GM10248 (cell line): Measurements from ENCODE around the gene MCC.

Experiments
- CTCF ChIA-PET: fragments of 300-600 bp; sonication (Branson Sonifier 250); formaldehyde crosslinking; extraction: SDS; loops from one replicate; lab custom pipeline; 2021; ENCODE audit warnings: antibody characterized with exemption; lab: Yijun Ruan, JAX
- POLR2A ChIA-PET: fragments of 350-650 bp; sonication (Branson Sonifier 250); formaldehyde crosslinking; extraction: SDS; loops from one replicate; lab custom pipeline; 2020; ENCODE audit warnings: antibody characterized with exemption; lab: Yijun Ruan, JAX
- DNase-seq: peaks from one replicate; pipeline ENCODE4 v3.0.0; 2012; ENCODE audit errors: extremely low spot score
- TF ChIP-seq, protein P1 (sequence below): IDR thresholded peaks from 2 replicates; pipeline ENCODE4 v1.5.1; 2012; ENCODE audit warnings: mild to moderate bottlenecking, low read depth; ENCODE audit errors: extremely low read depth, missing control alignments, control extremely low read depth

Gene MCC

GRCh38 chr5:112977440-112977861 is 510.8 kb downstream of the MCC start:
- POLR2A ChIA-PET = no interaction called here
- CTCF ChIA-PET = no interaction called here
- DNase-seq = no peak
- TF ChIP-seq, protein P1, sequence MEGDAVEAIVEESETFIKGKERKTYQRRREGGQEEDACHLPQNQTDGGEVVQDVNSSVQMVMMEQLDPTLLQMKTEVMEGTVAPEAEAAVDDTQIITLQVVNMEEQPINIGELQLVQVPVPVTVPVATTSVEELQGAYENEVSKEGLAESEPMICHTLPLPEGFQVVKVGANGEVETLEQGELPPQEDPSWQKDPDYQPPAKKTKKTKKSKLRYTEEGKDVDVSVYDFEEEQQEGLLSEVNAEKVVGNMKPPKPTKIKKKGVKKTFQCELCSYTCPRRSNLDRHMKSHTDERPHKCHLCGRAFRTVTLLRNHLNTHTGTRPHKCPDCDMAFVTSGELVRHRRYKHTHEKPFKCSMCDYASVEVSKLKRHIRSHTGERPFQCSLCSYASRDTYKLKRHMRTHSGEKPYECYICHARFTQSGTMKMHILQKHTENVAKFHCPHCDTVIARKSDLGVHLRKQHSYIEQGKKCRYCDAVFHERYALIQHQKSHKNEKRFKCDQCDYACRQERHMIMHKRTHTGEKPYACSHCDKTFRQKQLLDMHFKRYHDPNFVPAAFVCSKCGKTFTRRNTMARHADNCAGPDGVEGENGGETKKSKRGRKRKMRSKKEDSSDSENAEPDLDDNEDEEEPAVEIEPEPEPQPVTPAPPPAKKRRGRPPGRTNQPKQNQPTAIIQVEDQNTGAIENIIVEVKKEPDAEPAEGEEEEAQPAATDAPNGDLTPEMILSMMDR = no peak

GRCh38 chr5:112976432-112977309 is 511.6 kb downstream of the MCC start, which contains the start of gene DCP2:
Gene DCP2 (plus strand): TSS chr5:112976798. CDS start chr5:112976934, 136 bp downstream.
- DNase-seq = peak; percentile 97
- ChIA-PET CTCF (interaction anchor here (0.9 to 3.7 kb wide), 6 partner anchors 10 to 54 kb away, joined by 3 to 28 read pairs (median 5); no protein-coding TSS in a partner anchor), POLR2A (interaction anchor here (0.6 to 1.4 kb wide), 6 partner anchors 9 to 537 kb away, joined by 3 to 4 read pairs (median 4); partner anchors contain the start of genes REEP5 and YTHDC2)
- TF ChIP-seq, protein P1 = no peak

GRCh38 chr5:112975721-112976431 is 512.4 kb downstream of the MCC start:
- ChIA-PET CTCF (interaction anchor here (0.9 to 3.7 kb wide), 7 partner anchors 11 to 53 kb away, joined by 3 to 28 read pairs (median 6); no protein-coding TSS in a partner anchor), POLR2A (interaction anchor here (0.6 to 1.4 kb wide), 6 partner anchors 10 to 538 kb away, joined by 3 to 4 read pairs (median 4); partner anchors contain the start of genes REEP5 and YTHDC2)
- DNase-seq = no peak
- TF ChIP-seq, protein P1 = no peak

DNA sequence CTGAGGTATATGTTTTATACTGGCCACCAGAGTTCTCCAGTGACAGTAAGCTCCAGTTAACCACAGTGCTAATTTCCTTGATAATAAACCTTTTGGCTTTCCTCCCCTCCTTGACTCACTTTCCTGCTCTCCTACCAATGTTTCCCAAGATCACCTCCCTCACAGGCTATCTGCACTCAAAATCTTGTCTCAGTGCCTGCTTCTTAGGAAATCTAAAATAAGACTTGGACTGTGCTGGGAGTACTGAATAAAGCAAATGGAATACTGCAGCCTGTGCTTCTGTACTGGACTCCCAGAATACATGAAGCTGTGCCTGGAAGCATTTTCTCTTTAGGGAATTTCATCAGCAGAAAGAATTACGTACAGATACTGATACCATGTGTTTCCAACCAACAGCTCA is 513.4 kb downstream of the MCC start:
- POLR2A ChIA-PET = no interaction called here
- CTCF ChIA-PET = interaction anchor here (0.7 to 3.7 kb wide), 5 partner anchors 11 to 52 kb away, joined by 3 to 28 read pairs (median 6); no protein-coding TSS in a partner anchor
- DNase-seq = no peak
- TF ChIP-seq, protein P1 = no peak

- TF ChIP-seq, protein P1 = no peak
- no peak for DNase-seq
- CTCF ChIA-PET = interaction anchor here (0.8 to 3.7 kb wide), 6 partner anchors 12 to 422 kb away, joined by 3 to 28 read pairs (median 8); partner anchors contain the start of gene REEP5
- POLR2A ChIA-PET = no interaction called here
Measured at GRCh38 chr5:112973904-112974303, 514.3 kb downstream of the MCC start.

DNA sequence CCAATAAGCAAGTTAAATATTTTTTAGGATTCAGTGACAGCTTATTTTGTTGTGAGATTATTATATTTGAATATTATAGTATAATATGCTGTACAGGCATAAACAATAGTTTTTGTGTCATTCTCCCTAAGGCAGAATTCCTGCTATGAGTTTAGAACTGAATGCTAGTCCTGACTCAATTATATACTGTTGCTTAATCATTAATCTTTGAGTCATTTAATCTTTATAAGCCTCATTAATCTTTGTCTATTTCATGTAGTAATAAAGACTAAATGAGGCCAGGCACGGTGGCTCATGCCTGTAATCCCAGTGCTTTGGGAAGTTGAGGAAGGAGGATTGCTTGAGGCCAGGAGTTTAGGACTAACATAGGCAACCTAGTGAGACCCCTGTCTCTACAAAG is 515.2 kb downstream of the MCC start:
- CTCF ChIA-PET = interaction anchor here (1.3 to 3.3 kb wide), 5 partner anchors 9 to 421 kb away, joined by 3 to 12 read pairs (median 3); partner anchors contain the start of gene REEP5
- no peak for DNase-seq
- TF ChIP-seq, protein P1 = no peak
- POLR2A ChIA-PET = no interaction called here
